ENCODE results near the gene CITED1.

The CITED1 gene

GRCh38 chrX:72271812-72272211 lies 33.9 kb downstream of the CITED1 start:
- in situ Hi-C loops (cut with HindIII; ENCODE audit: low sequenced_read_pairs), result no loop called here

- in situ Hi-C loops (cut with HindIII; ENCODE audit: low sequenced_read_pairs), result no loop called here
Observed at GRCh38 chrX:72271091-72271788, 34.5 kb downstream of the CITED1 start.

- in situ Hi-C loops (cut with HindIII; ENCODE audit: low sequenced_read_pairs), result no loop called here
Observed at GRCh38 chrX:72270316-72270866, 35.3 kb downstream of the CITED1 start.

- in situ Hi-C loops (cut with HindIII; ENCODE audit: low sequenced_read_pairs), result no loop called here
Observed at GRCh38 chrX:72269671-72270251, 36.0 kb downstream of the CITED1 start.

- in situ Hi-C loops (cut with HindIII; ENCODE audit: low sequenced_read_pairs), result no loop called here
Observed at GRCh38 chrX:72268597-72269365, 36.9 kb downstream of the CITED1 start.

- in situ Hi-C loops (cut with HindIII; ENCODE audit: low sequenced_read_pairs), result no loop called here
Observed at GRCh38 chrX:72265263-72265662, 40.5 kb downstream of the CITED1 start.

GRCh38 chrX:72262077-72262476 lies 43.6 kb downstream of the CITED1 start:
- in situ Hi-C loops (cut with HindIII; ENCODE audit: low sequenced_read_pairs), result no loop called here

GRCh38 chrX:72260448-72260847 lies 45.3 kb downstream of the CITED1 start:
- in situ Hi-C loops (cut with HindIII; ENCODE audit: low sequenced_read_pairs), result no loop called here

GRCh38 chrX:72258174-72258573 lies 47.5 kb downstream of the CITED1 start:
- in situ Hi-C loops (cut with HindIII; ENCODE audit: low sequenced_read_pairs), result no loop called here

GRCh38 chrX:72255864-72256263 lies 49.9 kb downstream of the CITED1 start:
- in situ Hi-C loops (cut with HindIII; ENCODE audit: low sequenced_read_pairs), result no loop called here

- in situ Hi-C loops (cut with HindIII; ENCODE audit: low sequenced_read_pairs), result no loop called here
Observed at GRCh38 chrX:72255445-72255844, 50.3 kb downstream of the CITED1 start.

- in situ Hi-C loops (cut with HindIII; ENCODE audit: low sequenced_read_pairs), result no loop called here
Observed at GRCh38 chrX:72254816-72255215, 50.9 kb downstream of the CITED1 start.

GRCh38 chrX:72253686-72254085 lies 52.0 kb downstream of the CITED1 start:
- in situ Hi-C loops (cut with HindIII; ENCODE audit: low sequenced_read_pairs), result no loop called here
